GM13976 (cell line): ENCODE measurements around the gene INTS2.
"Not testable (repeated sequence)": the region's sequence is repeated elsewhere in the genome, so short reads cannot be mapped to it uniquely, and the experiment has no call there.

Source experiments
- DNase-seq: peaks from one replicate; pipeline ENCODE4 v3.0.0; 2012; ENCODE audit warnings: low spot score
- CTCF ChIP-seq: IDR thresholded peaks from 2 replicates; pipeline ENCODE4 v1.5.1; 2012; ENCODE audit warnings: borderline replicate concordance, mild to moderate bottlenecking; ENCODE audit not compliant: insufficient read depth; ENCODE audit errors: extremely low read depth, missing control alignments, control extremely low read depth
- in situ Hi-C: fragments of 300-500 bp; cut with MboI; formaldehyde crosslinking; loops from one replicate; pipeline ENCODE4 v1.12.0; 2022; ENCODE audit warnings: low sequenced_read_pairs, mixed read lengths, inconsistent platforms; ENCODE audit not compliant: unreplicated experiment

The INTS2 gene

GRCh38 chr17:61832463-61832862 is 95.3 kb downstream of the INTS2 start:
- TF ChIP-seq CTCF, result no peak
- in situ Hi-C loops, result loop anchor here (25.0 kb wide), 1 partner anchor 420 kb away; no protein-coding TSS in a partner anchor
- no peak for DNase-seq

GRCh38 chr17:61831099-61831498 is 96.7 kb downstream of the INTS2 start:
- TF ChIP-seq CTCF, result no peak
- no peak for DNase-seq
- in situ Hi-C loops, result loop anchor here (25.0 kb wide), 1 partner anchor 419 kb away; no protein-coding TSS in a partner anchor

- no peak for DNase-seq
- TF ChIP-seq CTCF, result no peak
- in situ Hi-C loops, result loop anchor here (25.0 kb wide), 1 partner anchor 416 kb away; no protein-coding TSS in a partner anchor
Observed at GRCh38 chr17:61828694-61829093, 99.1 kb downstream of the INTS2 start.

GRCh38 chr17:61827649-61828395 is 100.0 kb downstream of the INTS2 start:
- in situ Hi-C loops, result loop anchor here (25.0 kb wide), 1 partner anchor 416 kb away; no protein-coding TSS in a partner anchor
- no peak for TF ChIP-seq CTCF
- no peak for DNase-seq

- in situ Hi-C loops, result loop anchor here (25.0 kb wide), 1 partner anchor 415 kb away; no protein-coding TSS in a partner anchor
- DNase-seq, result not testable (repeated sequence)
Observed at GRCh38 chr17:61826866-61827265, 100.9 kb downstream of the INTS2 start.

GRCh38 chr17:61826198-61826597 is 101.6 kb downstream of the INTS2 start:
- in situ Hi-C loops, result loop anchor here (25.0 kb wide), 1 partner anchor 414 kb away; no protein-coding TSS in a partner anchor
- not testable (repeated sequence) for DNase-seq

- no peak for DNase-seq
- no peak for TF ChIP-seq CTCF
- in situ Hi-C loops, result loop anchor here (25.0 kb wide), 1 partner anchor 413 kb away; no protein-coding TSS in a partner anchor
Observed at GRCh38 chr17:61825448-61826137, 102.2 kb downstream of the INTS2 start.
